NCI-H510A (cell line): ENCODE data around the gene SMIM1.

ENCODE experiments used
- DNase-seq: peaks from one replicate; lab custom pipeline; 2025; lab: John Stamatoyannopoulos, UW

The SMIM1 gene

DNA sequence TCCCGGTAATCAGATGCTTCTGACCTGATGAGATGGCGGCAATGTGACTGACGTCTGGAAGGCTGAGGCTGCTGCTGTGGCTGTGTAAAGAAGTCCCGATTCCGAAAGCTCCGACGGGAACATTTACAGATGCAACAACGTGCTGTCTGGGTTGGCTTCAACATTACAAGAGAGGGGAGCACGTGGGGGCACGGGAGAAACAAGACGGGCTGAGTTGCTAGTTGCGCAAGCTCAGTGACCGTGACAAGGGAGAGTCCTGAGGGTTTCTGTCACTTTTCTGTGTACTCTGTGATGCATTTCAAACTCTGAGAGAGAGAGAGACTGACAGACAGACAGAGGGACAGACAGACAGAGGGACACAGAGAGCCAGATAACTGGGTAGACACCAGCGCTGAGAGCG lies 49.4 kb downstream of the SMIM1 start:
- DNase-seq = no peak

DNA sequence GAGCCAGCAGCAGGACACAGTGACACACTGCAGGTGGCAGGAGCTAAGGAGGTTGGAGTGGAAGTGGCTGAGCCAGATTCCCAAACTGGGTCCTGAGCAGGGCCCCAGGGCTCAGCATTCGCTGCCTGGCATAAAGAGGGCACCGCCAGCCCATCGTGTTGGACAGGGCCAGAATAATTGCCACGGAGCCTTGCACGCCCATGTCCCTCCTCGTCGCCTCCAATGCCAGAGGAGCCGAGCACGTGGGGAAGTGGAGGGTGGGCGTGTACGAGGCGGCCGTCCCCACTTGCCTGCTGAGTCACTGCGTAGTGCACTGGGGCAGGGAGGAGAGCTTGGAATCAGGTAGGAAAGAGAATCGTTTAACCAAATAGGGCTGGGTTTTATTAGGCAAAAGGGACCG lies 49.9 kb downstream of the SMIM1 start:
- DNase-seq = no peak

DNA sequence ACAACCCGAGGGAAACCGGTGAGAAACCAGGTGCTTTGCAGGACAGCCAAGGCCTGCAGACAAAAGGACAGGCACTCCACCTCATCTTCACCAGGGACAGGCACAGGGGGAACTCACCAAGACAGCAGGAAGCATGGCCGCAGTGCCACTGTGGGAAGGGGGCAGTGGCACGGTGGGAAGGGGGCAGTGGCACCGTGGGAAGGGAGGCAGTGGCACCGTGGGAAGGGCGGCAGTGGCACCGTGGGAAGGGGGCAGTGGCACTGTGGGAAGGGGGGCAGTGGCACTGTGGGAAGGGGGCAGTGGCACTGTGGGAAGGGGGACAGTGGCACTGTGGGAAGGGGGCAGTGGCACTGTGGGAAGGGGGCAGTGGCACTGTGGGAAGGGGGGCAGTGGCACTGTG lies 52.1 kb downstream of the SMIM1 start:
- DNase-seq = no peak

DNA sequence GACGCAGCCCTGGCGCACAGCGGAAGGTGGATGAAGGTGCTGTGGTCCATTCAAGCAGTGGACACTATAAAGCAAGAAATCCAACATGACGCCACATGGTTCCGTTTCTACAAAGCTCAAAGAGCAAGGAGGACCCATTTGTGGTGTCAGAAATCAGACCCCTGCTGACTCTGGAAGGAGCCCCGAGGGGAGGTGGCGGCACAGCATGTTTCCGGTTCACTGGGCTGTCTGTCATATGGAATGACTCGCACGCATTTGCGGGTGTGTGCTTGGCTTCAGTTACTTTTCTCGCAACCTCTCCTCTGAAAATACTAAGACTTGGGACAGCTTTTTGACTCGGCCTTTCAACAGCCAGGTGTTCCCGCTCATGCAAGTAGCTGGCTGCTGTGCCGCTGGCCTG lies 52.8 kb downstream of the SMIM1 start:
- no peak for DNase-seq
